GM21360 (cell line): ENCODE results near the gene NDC80.

Experiments
- ATAC-seq: cut with Tn5 transposase; IDR thresholded peaks from one replicate; pipeline ENCODE4 v1.9.1; 2021; ENCODE audit warnings: mild to moderate bottlenecking, moderate library complexity; ENCODE audit not compliant: unreplicated experiment

NDC80 gene

GRCh38 chr18:2555895-2556294, 15.5 kb upstream of the NDC80 start:
- ATAC-seq, result no peak

DNA sequence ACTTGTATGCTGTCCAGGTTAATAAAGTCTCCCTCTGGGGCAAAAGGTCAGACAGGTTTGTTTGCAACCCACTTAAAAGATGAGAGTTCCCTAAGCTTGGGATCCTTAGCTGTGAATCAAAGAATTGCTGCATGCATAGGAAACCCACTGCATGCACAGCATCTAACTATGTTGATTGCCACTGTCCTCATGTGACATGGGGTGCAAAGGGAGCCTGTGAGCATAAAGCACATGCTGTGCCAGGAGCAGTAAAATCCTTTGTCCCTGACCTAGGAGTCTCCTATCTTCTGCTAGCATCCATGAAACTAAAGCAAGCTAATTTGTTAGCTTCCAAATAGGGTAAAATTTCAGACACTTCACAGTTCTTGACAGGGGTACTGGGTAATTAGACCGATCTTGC, 13.8 kb upstream of the NDC80 start:
- no peak for ATAC-seq

GRCh38 chr18:2559249-2559648, 12.1 kb upstream of the NDC80 start:
- no peak for ATAC-seq

DNA sequence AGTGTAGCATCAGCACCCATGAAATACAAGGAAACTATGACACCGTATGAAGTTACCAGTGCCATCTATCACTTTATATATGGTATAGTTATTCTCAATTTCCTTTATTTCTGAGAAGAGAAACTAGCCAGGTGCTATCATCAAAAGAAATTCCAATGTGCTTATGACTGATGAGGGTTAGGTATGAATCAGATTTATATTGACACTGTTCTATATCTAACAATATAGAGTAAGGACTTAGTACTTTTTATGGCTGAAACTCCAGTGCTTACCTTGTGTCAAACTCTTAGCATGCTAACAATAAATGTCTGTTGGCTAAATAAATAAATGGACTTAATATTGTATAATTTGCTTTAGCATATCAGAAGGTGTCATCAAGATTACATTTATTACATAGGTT, 7.0 kb upstream of the NDC80 start:
- no peak for ATAC-seq

GRCh38 chr18:2568129-2568528, 3.2 kb upstream of the NDC80 start:
- ATAC-seq, result no peak

- ATAC-seq, result no peak
These were observed 2.8 kb upstream of the NDC80 start for GRCh38 chr18:2568605-2569004.

GRCh38 chr18:2569338-2570207, 1.8 kb upstream of the NDC80 start:
- no peak for ATAC-seq

- ATAC-seq, result peak; percentile 52
These were observed 571 bp upstream of the NDC80 start for GRCh38 chr18:2570772-2571199.

- no peak for ATAC-seq
These were observed 813 bp downstream of the NDC80 start for GRCh38 chr18:2572171-2572569.

- no peak for ATAC-seq
These were observed 1.5 kb downstream of the NDC80 start for GRCh38 chr18:2572892-2573291.

GRCh38 chr18:2573408-2573807, 2.1 kb downstream of the NDC80 start:
- ATAC-seq, result no peak

DNA sequence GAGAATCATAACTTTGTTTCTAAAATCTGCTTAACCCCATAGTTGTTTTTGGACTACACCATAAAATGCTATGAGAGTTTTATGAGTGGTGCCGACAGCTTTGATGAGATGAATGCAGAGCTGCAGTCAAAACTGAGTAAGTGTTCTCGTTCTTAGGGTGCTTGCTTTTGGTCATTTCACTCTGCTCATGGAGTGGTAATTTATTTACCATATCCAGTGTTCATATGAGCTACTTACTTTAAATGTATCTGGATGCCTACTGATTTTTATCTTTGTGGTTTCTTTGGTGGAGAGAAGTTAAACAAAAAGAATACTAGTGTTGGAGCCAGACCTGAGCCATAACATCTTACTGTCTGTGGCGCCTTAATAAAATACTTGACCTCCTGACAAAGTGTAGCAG, 16.4 kb downstream of the NDC80 start:
- no peak for ATAC-seq

DNA sequence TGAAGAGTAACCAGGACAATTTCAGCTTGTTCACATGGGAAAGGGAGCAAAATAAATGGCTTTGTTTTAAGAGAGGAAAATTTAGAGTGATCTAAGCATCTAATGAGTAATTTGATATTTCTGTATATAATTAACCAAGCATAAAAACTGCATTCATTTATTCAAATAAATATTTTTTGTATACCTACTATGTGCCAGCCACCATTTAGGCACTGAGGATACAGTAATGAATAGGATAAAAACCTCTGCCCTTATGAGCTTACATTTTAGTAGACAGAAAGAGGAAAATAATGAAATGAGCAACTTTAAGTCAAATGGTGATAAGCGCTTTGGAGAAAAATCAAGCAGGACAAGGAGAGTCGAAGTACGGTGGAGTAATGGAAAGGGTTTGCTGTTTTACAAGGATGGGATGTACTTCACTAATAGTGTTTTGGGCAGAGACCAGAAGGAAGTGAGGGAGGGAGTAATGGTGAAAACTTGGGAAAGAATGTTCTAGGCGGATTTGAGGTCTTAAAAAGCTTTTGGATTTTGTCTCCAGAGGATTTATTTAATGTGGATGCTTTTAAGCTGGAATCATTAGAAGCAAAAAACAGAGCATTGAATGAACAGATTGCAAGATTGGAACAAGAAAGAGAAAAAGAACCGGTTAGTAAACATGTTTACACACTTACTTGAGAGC, 17.4 kb downstream of the NDC80 start:
- ATAC-seq, result no peak

DNA sequence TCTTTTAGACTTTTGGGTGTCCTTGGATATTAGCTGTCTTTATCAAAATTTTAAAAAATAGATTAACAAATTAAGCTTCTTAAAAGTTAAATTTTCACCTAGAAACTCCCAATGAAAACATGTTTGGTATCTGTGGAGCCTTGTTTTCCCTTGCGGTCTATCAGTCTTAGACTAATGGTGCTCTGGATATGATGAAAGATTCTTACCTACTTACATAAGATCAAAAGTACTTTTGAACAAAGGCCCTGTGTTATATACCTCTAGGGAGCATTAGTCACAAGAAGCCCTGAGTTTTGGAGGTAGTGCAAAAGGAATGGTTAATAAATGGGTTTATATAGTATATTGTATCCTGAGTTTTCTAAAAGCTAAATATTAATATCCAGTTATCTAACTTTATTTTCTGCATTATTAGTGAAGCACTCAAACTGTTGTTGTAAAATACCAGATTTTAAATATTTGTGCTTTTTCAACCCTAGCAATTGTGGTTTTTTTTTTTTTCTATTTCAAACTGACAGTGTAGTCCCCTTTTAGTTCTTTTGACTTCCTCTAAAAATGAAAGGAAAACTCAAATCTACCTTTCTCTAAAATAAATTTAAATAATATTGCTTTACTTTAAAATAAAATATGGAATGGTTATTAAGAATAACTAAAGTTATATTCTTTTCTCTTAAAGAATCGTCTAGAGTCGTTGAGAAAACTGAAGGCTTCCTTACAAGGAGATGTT, 18.1 kb downstream of the NDC80 start:
- no peak for ATAC-seq

DNA sequence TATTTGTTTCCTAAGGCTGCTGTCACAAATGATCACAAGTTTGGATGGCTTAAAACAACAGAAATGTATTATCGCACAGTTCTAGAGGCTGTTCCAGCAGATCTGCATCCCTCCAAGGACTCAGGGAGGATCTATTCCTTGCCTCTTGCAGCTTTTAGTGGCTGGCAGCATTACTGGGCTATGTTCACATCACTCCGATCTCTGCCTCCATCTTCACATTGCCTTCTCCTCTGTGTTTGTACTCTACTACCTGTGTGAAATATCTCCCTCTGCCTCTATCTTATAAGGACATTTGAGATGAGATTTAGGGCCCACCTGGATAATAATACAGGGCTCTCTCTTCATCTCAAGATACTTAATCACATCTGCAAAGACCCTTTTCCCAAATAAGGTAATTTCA, 18.9 kb downstream of the NDC80 start:
- no peak for ATAC-seq

GRCh38 chr18:2597639-2598038, 26.3 kb downstream of the NDC80 start:
- ATAC-seq, result no peak

DNA sequence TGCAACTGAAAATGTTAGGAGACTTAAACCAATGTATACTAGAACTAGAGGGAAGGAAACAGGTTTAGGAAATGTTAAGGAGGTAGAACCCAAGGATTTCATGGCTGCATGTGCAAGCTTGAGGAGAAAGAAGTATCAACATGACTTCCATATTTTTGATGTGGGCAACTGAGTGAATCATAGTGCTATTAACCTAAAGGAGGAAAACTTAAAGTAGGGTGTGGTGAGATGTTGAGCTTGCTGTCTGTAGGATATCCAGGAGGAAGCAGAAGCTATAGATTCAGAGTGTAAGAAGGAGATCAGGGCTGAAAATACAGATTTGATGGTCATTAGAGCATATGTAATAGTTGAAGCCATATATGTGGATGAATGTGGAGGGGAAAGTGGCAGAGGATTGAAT, 31.5 kb downstream of the NDC80 start:
- ATAC-seq, result no peak

GRCh38 chr18:2606335-2606734, 35.0 kb downstream of the NDC80 start:
- ATAC-seq, result no peak

GRCh38 chr18:2609604-2610003, 38.2 kb downstream of the NDC80 start:
- no peak for ATAC-seq

DNA sequence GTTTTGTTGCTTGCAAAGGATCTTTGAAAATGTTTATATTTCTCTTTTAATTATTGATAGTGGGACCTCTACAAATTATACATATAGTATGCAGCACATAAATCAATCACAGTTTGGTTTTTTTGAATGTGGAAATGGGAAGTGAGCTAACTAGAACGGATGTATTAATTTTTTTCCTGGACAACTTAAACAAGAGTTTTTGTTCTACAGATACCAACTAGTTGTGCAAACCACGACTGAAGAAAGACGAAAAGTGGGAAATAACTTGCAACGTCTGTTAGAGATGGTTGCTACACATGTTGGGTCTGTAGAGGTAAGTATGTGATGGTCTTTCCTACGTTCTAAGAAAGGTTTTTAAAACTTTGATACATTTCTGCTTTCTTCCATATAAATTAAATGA, 39.2 kb downstream of the NDC80 start:
- ATAC-seq, result no peak

- ATAC-seq, result no peak
These were observed 41.6 kb downstream of the NDC80 start for GRCh38 chr18:2612996-2613395.
